HUES64 (cell line): ENCODE measurements around the gene ASAP2. TPM values are rescaled to one million over a fixed set of nuclear protein-coding genes. Genes with fewer than 3 reads are reported as not detected.

Experiments
- H3K27ac ChIP-seq: 2 replicates; pipeline ENCODE4 v1.7.0; 2013; ENCODE audit warnings: low read depth, low read length, inconsistent platforms
- H3K27me3 ChIP-seq: 2 replicates; pipeline ENCODE4 v1.6.1; 2013; ENCODE audit warnings: mild to moderate bottlenecking, low read length; ENCODE audit not compliant: insufficient read depth
- H3K36me3 ChIP-seq: 2 replicates; pipeline ENCODE4 v1.6.1; 2013; ENCODE audit warnings: mild to moderate bottlenecking, low read length; ENCODE audit not compliant: insufficient read depth
- H3K4me1 ChIP-seq: 2 replicates; pipeline ENCODE4 v1.6.1; 2013; ENCODE audit warnings: mild to moderate bottlenecking, low read length, moderate library complexity; ENCODE audit not compliant: insufficient read depth
- H3K4me3 ChIP-seq: 2 replicates; pipeline ENCODE4 v1.5.1; 2013; ENCODE audit warnings: mild to moderate bottlenecking, low read length, moderate library complexity
- H3K9ac ChIP-seq: 2 replicates; pipeline ENCODE4 v1.6.1; 2013; ENCODE audit warnings: mild to moderate bottlenecking, low read depth, low read length
- H3K9me3 ChIP-seq: 2 replicates; pipeline ENCODE4 v1.6.1; 2013; ENCODE audit warnings: low read depth, low read length; ENCODE audit not compliant: insufficient read depth
- WGBS: fragments of 150-250, 120-280 bp; methylation state at CpG from one replicate; pipeline ENCODE4 v1.1.7; 2013; ENCODE audit warnings: missing lambda C conversion rate; 5-methylcytosine and 5-hydroxymethylcytosine counted together
- polyA plus RNA-seq, 2 experiments: library from polyadenylated mRNA; stranded (reverse); fragments of 50-300 nt; gene quantifications; one replicate each; pipeline ENCODE4 v1.2.3, GENCODE V29; 2013

The ASAP2 gene
- polyA plus RNA-seq (2013, experiment 1 of 2): 11.5 TPM
- 17.1 TPM for polyA plus RNA-seq (2013, experiment 2 of 2)

DNA sequence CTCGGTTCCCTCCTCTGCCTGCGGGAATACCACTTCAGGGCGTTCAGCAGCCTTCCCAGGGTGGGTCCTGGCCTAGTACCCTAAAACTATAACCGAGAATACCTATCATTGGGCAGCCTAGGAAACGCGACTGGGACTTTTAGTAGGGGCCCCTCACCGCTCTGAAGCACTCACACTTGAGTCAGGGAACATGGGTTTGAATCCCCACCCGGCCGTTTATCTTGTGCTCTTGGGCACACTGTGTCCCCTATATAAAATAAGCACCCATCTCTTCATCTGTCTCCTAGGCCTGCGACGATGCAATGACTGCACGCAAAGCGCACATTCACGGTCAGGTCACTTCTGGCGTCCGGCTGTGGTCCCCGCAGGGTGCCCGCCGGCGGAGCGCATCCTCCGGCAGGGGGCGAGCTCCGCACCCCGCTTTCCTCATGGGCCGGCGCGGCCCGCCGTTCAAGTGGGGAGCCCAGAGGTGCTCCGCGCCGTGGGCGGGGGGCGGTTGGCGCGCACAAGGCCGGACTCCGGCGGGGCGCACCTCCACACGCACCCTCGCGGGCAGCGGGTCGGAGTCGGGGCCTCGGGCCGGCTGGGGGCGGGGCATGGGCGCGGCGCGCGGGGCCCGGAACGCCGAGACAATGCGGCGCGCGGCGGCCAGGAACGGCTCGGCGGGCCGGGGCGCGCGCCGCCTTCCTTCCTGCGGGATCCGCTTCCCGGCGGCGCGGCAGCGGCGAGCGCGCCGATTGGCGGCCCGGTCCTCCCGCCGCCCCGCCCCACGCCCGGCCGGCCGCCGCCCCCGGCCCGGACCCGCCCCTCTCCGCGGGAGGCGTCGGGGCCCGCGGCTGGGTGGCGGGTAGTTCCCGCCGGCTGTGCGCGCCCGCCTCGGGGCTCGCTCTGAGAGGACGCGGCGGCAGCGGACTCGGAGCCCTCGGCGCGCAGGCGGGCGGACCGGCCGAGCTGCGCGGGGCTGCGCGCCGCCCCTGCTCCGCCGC, at the start of gene ASAP2:
ASAP2 (plus strand) TSS at position 850 of the 986 bp plus-strand sequence. CDS start 293 bp downstream, outside the sequence.
- peaks cover 16% of the 10 kb centered on the region for H3K4me1 ChIP-seq
- H3K27me3 ChIP-seq: peaks cover 39% of the 10 kb centered on the region
- no peaks in the 10 kb centered on the region for H3K36me3 ChIP-seq
- H3K9me3 ChIP-seq: no peaks in the 10 kb centered on the region
- peak within 1 kb of the TSS; percentile 92 for H3K9ac ChIP-seq
- no peak within 1 kb of the TSS for H3K27ac ChIP-seq
- under 1% methylated on average over 128 of the region's 128 CpGs for WGBS
- H3K4me3 ChIP-seq: peak within 1 kb of the TSS; percentile 61

DNA sequence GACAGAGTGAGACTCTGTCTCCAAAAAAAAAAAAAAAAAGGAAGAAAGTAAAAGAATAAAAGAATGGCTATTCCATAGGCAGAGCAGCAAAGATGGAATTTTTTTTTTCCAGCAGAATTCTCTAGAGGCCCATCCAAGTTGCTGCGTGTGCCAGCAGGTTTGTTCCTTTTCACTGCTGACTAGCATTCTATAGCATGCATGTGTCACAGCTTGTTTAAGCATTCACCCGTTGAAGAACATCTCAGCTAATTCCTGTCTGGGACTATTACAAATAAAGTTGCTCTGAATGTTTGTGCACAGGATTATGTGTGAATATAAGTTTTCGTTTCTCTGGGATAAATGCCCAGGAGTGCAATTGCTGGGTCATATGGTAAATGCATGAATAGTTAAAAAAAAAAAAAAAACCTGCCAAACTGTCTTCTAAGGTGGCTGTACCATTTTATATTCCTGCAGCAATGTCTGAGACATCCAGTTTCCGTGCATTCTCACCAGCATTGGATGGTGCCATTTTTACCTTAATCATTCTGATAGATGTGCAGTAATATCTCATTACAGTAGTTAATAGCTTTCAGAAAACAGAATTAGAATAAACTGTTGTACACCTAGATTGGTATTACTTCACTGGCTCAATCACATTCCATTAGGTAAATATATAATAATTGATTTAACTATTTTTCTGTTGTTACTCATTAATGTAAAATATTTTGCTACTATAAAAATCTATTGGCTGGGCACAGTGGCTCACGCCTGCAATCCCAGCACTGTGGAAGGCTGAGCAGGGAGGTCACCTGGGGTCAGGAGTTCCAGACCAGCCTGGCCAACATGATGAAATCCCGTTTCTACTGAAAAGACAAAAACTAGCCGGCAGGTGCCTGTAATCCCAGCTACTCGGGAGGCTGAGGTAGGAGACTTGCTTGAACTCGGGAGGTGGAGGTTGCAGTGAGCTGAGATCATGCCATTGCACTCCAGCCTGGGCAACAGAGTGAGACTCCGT, 47.5 kb upstream of the ASAP2 start:
- Histone ChIP-seq H3K27ac (no peak overlapping the region), H3K36me3 (no peaks in the 10 kb centered on the region), H3K4me3 (no peak overlapping the region), H3K27me3 (no peaks in the 10 kb centered on the region), H3K9ac (no peak overlapping the region), H3K4me1 (no peaks in the 10 kb centered on the region), H3K9me3 (no peaks in the 10 kb centered on the region)
- WGBS: 92% methylated on average over 9 of the region's 10 CpGs

DNA sequence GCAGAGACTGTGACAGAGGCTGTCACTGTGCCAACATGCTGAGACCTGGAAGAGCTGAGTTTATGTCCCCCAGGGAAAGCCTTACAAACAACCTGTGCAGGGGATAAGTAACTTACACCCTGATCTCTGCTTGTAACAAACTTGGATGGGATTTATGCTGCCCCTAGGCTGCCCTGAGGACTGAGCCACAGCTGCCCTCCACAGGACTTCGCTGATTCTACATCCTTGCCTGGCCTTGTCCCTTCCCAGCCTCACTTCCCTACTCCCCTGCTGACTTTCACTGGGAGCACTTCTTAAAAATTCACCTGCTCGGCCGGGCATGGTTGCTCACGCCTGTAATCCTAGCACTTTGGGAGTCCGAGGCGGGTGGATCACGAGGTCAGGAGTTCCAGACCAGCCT, 45.9 kb upstream of the ASAP2 start:
- H3K27me3 ChIP-seq: no peaks in the 10 kb centered on the region
- H3K4me3 ChIP-seq: no peak overlapping the region
- H3K36me3 ChIP-seq: no peaks in the 10 kb centered on the region
- WGBS: 73% methylated on average over 7 of the region's 7 CpGs
- H3K4me1 ChIP-seq: no peaks in the 10 kb centered on the region
- H3K9me3 ChIP-seq: no peaks in the 10 kb centered on the region
- H3K27ac ChIP-seq: no peak overlapping the region
- no peak overlapping the region for H3K9ac ChIP-seq

DNA sequence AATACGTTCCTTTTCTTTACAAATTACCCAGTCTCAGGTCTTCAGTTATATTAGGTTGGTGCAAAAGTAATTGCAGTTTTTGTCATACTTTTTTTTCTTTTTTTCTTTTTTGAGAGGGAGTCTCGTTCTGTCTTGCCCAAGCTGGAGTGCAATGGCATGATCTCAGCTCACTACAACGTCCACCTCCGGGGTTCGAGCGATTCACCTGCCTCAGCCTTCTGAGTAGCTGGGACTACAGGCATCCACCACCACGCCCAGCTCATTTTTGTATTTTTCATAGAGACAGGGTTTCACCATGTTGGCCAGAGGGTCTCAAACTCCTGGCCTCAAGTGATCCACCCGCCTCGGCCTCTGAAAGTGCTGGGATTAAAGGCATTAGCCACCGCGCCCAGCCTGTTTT, 43.8 kb upstream of the ASAP2 start:
- 96% methylated on average over 10 of the region's 11 CpGs for whole genome bisulfite sequencing
- no peaks in the 10 kb centered on the region for H3K9me3 ChIP-seq
- H3K27ac ChIP-seq: no peak overlapping the region
- H3K27me3 ChIP-seq: no peaks in the 10 kb centered on the region
- no peaks in the 10 kb centered on the region; the same call in 1 of the 2 replicates for H3K4me1 ChIP-seq
- H3K4me3 ChIP-seq: no peak overlapping the region
- H3K9ac ChIP-seq: no peak overlapping the region
- no peaks in the 10 kb centered on the region for H3K36me3 ChIP-seq

DNA sequence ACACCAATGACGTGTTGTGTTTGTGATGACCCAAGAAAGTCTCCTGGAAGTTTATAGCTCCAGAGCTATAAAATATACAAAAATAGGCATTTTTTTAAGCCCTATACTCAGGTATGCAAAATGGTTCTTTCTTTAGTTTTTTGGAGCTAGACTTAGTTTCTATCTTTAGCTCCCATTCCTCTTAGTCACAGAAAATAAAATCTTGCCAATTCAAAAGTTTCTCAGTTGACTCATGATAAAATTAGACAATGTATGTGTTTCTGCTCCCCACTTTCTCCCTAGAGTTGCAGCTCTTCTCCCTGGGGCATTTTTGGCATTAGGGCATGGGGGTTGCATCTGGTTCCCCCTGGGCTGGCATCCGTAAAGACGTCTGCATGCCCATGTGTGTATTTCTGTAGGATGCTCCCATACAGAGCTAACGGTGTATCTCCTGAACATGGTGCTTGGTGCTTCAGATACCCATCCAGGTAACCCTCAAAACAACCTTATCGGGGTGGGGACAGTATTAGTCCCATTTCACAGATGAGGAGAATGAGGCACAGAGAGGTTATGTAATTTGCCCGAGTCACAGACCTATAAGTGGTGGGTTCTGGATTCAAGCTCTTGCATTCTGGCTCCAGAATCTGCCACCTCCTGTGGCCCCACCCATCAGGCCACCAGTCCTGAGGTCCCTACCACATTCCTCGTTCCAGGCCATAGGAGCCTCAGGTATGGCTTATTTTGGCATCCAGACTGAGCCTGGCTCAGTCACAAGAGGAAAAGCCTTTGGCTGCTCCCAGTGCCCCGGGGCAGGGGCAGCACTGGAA, 43.1 kb upstream of the ASAP2 start:
- WGBS: 85% methylated on average over 8 of the region's 8 CpGs
- Histone ChIP-seq H3K9me3 (no peaks in the 10 kb centered on the region), H3K9ac (no peak overlapping the region), H3K27me3 (no peaks in the 10 kb centered on the region), H3K4me1 (peaks cover 2% of the 10 kb centered on the region; the same call in 1 of the 2 replicates), H3K36me3 (no peaks in the 10 kb centered on the region), H3K4me3 (no peak overlapping the region), H3K27ac (no peak overlapping the region)

DNA sequence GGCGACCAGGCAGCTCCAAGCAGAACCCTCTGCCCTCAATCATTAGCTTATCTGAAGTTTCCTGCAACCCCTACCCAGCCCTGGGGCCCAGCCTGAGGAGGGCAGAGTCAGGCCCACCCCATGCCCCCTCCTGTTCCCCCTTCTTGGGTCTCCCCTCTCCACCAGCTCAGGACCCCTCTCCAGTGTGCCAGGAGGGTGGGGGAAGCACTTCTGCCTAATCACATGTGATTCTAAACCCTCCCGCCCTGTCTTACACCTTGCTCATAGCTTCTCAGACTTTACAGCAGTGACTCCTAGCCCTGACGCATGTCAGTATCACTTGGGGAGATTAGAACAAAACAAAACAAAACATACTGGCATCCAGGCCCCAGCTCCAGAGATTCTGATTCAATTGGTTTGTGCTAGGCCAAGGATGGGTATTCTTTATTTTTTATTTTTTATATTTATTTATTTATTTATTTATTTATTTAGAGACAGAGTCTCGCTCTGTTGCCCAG, 42.5 kb upstream of the ASAP2 start:
- Histone ChIP-seq H3K4me1 (peaks cover 4% of the 10 kb centered on the region; the same call in 1 of the 2 replicates), H3K27me3 (no peaks in the 10 kb centered on the region), H3K27ac (no peak overlapping the region), H3K9me3 (no peaks in the 10 kb centered on the region), H3K9ac (no peak overlapping the region), H3K36me3 (no peaks in the 10 kb centered on the region), H3K4me3 (no peak overlapping the region)
- 92% methylated on average over 4 of the region's 4 CpGs for WGBS

DNA sequence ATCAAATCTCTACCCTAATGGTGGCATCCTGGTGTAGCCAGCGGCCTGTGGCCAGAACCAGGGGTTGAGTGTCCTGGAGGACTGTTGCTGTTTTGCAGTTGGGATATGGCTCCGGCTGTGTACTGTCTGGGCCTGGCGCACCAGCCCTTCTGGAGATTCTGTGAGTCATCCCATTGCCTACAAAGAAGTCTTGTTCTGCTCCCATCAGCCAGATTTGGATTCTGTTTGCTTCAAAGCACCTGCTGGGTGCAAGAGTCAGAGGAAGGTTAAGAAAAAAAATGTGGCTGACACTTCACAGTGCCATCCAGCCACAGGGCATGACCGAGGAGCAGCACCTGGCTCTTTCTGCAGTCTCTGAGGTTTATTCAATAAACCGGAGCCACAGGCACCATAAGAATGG, 41.0 kb upstream of the ASAP2 start:
- no peak overlapping the region for H3K27ac ChIP-seq
- H3K4me1 ChIP-seq: peaks cover 7% of the 10 kb centered on the region; the same call in 1 of the 2 replicates
- no peaks in the 10 kb centered on the region for H3K27me3 ChIP-seq
- no peak overlapping the region for H3K9ac ChIP-seq
- H3K4me3 ChIP-seq: no peak overlapping the region
- H3K36me3 ChIP-seq: no peaks in the 10 kb centered on the region
- H3K9me3 ChIP-seq: no peaks in the 10 kb centered on the region
- 95% methylated on average over 5 of the region's 5 CpGs for WGBS

DNA sequence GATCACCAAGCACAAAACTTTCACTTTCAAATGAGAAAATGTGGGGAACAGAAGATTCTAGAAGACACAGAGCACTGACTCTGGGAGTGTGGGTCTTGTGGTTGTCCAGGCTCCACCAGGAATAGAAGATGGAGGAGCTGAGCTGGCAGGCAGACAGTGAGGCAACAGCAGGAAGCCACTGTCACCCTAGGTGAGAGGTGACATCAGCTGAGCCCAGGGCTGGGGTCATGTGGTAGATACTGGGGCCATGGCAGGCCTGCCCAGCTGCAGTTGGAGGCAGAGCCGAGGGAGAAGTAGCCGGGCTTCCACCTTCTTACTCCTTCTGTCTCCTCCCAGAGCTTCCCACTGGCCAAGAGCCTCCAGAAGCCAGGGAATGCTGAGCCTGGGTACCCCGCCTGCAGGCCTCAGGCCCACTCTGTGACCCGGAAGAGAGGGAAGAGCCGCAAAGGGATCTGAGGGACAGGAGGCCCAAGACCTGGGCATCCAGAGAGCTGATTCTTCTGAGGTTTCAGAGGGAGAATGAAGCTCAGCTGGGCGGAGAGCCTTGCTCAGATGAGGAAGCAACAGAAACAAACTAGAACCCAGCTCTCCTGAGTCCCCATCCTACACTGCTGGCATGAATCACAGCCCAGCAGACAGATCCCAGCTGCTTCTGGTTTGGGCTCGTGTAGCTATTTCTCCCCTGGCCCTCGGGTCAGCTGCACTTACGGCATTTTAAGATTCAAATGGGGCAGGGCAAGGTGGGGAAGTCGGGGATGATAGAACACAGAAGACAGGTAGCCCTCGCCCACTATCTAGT, 39.8 kb upstream of the ASAP2 start:
- Histone ChIP-seq H3K36me3 (no peaks in the 10 kb centered on the region), H3K4me1 (peaks cover 12% of the 10 kb centered on the region; the same call in 1 of the 2 replicates), H3K4me3 (no peak overlapping the region), H3K9ac (no peak overlapping the region), H3K27ac (no peak overlapping the region), H3K27me3 (no peaks in the 10 kb centered on the region), H3K9me3 (no peaks in the 10 kb centered on the region)
- WGBS: 91% methylated on average over 11 of the region's 11 CpGs

DNA sequence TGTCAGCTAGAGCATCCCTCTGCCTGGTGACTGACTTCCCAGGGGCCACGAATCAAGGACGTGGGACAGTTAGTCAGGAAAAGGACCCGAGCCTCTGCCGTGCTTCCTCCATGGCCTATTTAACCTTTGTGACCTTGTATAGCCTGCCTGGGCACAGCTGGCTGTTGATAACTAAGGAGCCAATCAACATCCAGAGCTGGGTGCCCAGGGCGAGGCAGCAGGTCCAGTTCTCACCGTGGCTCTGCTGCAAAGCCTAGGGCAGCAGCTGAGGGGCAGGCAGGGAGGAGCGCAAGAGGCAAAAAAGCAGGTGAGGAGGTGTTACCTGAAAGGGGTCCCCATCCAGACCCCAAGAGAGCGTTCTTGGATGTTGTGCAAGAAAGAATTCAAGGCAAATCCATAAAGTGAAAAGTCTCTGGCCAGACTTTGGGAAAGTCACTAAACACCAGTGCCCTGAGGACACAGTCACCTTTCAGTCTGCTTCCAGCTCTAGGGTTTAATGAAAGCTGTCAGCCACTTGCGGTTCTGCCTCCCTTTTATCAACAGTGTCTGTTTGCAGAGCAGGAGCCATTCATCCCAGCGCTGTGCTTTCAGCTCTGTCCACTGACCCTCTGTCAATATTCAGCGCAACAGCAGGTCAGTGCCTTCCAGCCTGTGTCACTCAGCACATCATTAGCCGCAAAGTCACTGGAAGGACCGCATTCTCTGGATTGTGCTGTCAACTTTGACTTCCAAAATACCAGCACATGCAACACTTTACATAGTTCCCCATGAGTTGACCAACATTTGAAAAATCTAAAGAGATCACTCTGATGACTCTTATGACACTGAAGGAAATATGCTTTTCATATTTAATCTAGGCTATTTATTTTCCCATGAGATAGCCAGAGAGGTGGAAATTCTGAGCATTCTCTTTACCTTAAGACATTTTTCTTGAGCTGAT, 38.6 kb upstream of the ASAP2 start:
- no peak overlapping the region for H3K9ac ChIP-seq
- 87% methylated on average over 13 of the region's 13 CpGs for WGBS
- H3K27me3 ChIP-seq: no peaks in the 10 kb centered on the region
- no peaks in the 10 kb centered on the region for H3K36me3 ChIP-seq
- H3K4me1 ChIP-seq: peaks cover 12% of the 10 kb centered on the region; the same call in 1 of the 2 replicates
- no peaks in the 10 kb centered on the region for H3K9me3 ChIP-seq
- H3K27ac ChIP-seq: no peak overlapping the region
- H3K4me3 ChIP-seq: no peak overlapping the region
